ENCODE measurements around the gene ZNRF3.

The ZNRF3 gene

DNA sequence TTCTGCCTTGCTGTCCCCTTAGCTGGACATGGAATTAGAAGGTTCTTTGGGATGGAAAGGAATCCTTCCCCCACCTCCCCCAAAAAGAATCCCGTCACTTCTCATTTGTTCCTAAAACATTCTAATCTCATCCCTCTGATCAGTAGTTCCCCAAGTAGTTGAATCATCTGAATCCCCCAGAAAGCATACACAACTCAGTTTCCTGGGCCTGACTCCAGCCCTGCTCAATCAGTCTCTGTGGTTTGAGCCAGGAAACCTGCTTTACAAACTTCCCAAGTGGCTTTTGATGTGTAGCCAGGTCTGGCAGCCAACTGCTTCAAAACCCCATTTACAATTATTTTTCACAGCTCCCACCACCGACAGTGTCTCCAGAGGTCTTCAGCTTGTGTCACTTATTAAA is 158.0 kb downstream of the ZNRF3 start:
- no peaks in the 10 kb centered on the region for H3K4me1 ChIP-seq (ENCODE audit: insufficient read depth, insufficient read length)
- H3K36me3 ChIP-seq (ENCODE audit: insufficient read depth, insufficient read length, low read length), result peaks cover 26% of the 10 kb centered on the region
- TF ChIP-seq ZNF274 (IDR thresholded peaks at IDR 0.05; ENCODE audit: low read depth, low read length) (no peak), YY1 (IDR thresholded peaks at IDR 0.05; ENCODE audit: insufficient read depth, insufficient read length) (no peak), SUZ12 (IDR thresholded peaks at IDR 0.05; ENCODE audit: extremely low read depth, insufficient read depth, insufficient read length) (no peak)
- peak overlapping the region; percentile 28 for H3K9ac ChIP-seq (ENCODE audit: insufficient read length, low read depth)
- H3K9me3 ChIP-seq (ENCODE audit: insufficient read depth, low read length), result no peaks in the 10 kb centered on the region
- H3K4me3 ChIP-seq (ENCODE audit: insufficient read length, low read depth), result no peak overlapping the region
- H3K27me3 ChIP-seq (ENCODE audit: insufficient read depth, insufficient read length), result no peaks in the 10 kb centered on the region
- no peak for DNase-seq (ENCODE audit: low read depth, low spot score)

DNA sequence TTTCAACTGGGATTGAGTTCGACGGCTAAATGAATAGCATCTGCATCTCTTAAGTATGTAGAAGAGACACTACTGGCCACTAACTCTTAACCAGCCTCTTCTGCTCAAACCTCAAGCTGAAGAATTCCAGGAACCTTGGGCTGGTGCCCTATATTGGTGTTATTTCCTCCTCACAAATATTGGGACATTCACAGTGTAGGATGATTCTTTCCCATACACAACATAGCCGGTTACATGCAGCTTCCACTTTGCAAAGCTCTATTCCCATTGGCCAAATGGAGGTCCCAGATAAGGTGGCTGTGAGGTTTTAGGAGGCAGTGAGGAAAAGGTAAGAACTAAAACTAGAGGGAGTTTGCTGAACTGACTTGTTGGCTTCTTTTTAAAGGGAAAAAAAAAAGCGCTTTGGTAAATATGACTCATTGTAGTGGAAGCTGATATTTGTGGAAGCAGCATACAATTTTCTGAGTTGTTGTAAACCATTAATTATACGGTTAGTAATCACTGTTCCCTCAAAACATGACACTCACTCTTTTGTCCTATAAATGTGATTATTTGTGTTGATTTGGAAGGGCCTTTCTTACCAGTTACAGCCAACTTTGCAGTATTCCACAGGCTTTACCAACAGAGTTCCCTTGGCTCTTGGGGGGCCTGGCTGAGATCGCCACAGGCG is 160.7 kb downstream of the ZNRF3 start:
- H3K9ac ChIP-seq (ENCODE audit: insufficient read length, low read depth), result no peak overlapping the region
- no peak for DNase-seq (ENCODE audit: low read depth, low spot score)
- no peaks in the 10 kb centered on the region for H3K27me3 ChIP-seq (ENCODE audit: insufficient read depth, insufficient read length)
- H3K9me3 ChIP-seq (ENCODE audit: insufficient read depth, low read length), result no peaks in the 10 kb centered on the region
- no peaks in the 10 kb centered on the region for H3K4me1 ChIP-seq (ENCODE audit: insufficient read depth, insufficient read length)
- H3K4me3 ChIP-seq (ENCODE audit: insufficient read length, low read depth), result no peak overlapping the region
- no peak for TF ChIP-seq SUZ12 (IDR thresholded peaks at IDR 0.05; ENCODE audit: extremely low read depth, insufficient read depth, insufficient read length)
- no peak for TF ChIP-seq YY1 (IDR thresholded peaks at IDR 0.05; ENCODE audit: insufficient read depth, insufficient read length)
- no peak for TF ChIP-seq ZNF274 (IDR thresholded peaks at IDR 0.05; ENCODE audit: low read depth, low read length)
- peaks cover 52% of the 10 kb centered on the region for H3K36me3 ChIP-seq (ENCODE audit: insufficient read depth, insufficient read length, low read length)

DNA sequence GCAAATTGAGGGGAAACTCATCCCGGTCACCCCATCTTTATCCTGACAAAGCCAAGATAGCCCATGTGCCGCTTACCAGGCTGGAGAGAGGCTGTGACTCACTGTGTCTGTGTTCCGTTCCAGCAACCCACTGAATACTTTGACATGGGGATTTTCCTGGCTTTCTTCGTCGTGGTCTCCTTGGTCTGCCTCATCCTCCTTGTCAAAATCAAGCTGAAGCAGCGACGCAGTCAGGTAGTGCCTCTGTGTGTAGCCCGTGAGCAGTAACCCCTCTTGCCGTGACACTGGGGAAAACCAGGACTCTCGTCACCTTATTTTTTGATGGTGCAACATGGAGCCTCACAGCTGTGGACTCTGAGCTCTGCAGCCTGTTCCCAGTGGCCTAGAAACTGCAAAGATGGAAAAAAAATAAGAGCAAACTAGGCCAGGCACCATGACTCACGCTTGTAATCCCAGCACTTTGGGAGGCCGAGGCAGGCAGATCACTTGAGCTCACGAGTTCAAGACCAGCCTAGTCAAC is 161.3 kb downstream of the ZNRF3 start:
- Histone ChIP-seq H3K4me1 (ENCODE audit: insufficient read depth, insufficient read length) (no peaks in the 10 kb centered on the region), H3K27me3 (ENCODE audit: insufficient read depth, insufficient read length) (no peaks in the 10 kb centered on the region), H3K9ac (ENCODE audit: insufficient read length, low read depth) (no peak overlapping the region), H3K9me3 (ENCODE audit: insufficient read depth, low read length) (no peaks in the 10 kb centered on the region), H3K4me3 (ENCODE audit: insufficient read length, low read depth) (no peak overlapping the region), H3K36me3 (ENCODE audit: insufficient read depth, insufficient read length, low read length) (peaks cover 58% of the 10 kb centered on the region)
- TF ChIP-seq ZNF274 (IDR thresholded peaks at IDR 0.05; ENCODE audit: low read depth, low read length) (no peak), SUZ12 (IDR thresholded peaks at IDR 0.05; ENCODE audit: extremely low read depth, insufficient read depth, insufficient read length) (no peak), YY1 (IDR thresholded peaks at IDR 0.05; ENCODE audit: insufficient read depth, insufficient read length) (no peak)
- no peak for DNase-seq (ENCODE audit: low read depth, low spot score)

DNA sequence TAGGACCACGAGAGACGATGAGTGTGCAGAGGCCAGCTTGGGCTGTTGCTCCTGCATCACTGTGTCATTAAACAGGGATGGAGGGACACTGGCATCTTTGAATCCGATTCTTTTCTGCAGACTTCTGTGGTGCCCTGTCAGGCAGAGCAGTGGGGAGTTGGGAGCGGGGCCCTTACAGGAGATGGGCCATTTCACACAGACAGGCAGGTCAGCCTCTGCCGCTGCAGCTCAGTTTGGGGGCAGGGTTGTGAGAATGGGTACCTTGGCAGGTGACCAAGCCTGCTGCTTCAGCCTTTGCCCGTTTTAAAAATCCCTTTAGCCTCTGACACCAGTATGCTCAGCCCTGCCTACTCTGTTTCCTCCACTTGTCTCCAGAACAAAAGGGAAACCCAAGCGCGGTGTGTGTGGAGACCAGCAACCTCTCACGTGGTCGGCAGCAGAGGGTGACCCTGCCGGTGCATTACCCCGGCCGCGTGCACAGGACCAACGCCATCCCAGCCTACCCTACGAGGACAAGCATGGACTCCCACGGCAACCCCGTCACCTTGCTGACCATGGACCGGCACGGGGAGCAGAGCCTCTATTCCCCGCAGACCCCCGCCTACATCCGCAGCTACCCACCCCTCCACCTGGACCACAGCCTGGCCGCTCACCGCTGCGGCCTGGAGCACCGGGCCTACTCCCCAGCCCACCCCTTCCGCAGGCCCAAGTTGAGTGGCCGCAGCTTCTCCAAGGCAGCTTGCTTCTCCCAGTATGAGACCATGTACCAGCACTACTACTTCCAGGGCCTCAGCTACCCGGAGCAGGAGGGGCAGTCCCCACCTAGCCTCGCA is 165.7 kb downstream of the ZNRF3 start:
- Histone ChIP-seq H3K36me3 (ENCODE audit: insufficient read depth, insufficient read length, low read length) (peaks cover 64% of the 10 kb centered on the region), H3K9ac (ENCODE audit: insufficient read length, low read depth) (no peak overlapping the region), H3K4me1 (ENCODE audit: insufficient read depth, insufficient read length) (peaks cover 2% of the 10 kb centered on the region), H3K4me3 (ENCODE audit: insufficient read length, low read depth) (no peak overlapping the region), H3K9me3 (ENCODE audit: insufficient read depth, low read length) (no peaks in the 10 kb centered on the region), H3K27me3 (ENCODE audit: insufficient read depth, insufficient read length) (no peaks in the 10 kb centered on the region)
- no peak for DNase-seq (ENCODE audit: low read depth, low spot score)
- TF ChIP-seq ZNF274 (IDR thresholded peaks at IDR 0.05; ENCODE audit: low read depth, low read length) (no peak), YY1 (IDR thresholded peaks at IDR 0.05; ENCODE audit: insufficient read depth, insufficient read length) (no peak), SUZ12 (IDR thresholded peaks at IDR 0.05; ENCODE audit: extremely low read depth, insufficient read depth, insufficient read length) (no peak)

DNA sequence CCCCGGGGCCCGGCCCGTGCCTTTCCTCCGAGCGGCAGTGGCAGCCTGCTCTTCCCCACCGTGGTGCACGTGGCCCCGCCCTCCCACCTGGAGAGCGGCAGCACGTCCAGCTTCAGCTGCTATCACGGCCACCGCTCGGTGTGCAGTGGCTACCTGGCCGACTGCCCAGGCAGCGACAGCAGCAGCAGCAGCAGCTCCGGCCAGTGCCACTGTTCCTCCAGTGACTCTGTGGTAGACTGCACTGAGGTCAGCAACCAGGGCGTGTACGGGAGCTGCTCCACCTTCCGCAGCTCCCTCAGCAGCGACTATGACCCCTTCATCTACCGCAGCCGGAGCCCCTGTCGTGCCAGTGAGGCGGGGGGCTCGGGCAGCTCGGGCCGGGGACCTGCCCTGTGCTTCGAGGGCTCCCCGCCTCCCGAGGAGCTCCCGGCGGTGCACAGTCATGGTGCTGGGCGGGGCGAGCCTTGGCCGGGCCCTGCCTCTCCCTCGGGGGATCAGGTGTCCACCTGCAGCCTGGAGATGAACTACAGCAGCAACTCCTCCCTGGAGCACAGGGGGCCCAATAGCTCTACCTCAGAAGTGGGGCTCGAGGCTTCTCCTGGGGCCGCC is 166.4 kb downstream of the ZNRF3 start:
- no peak for DNase-seq (ENCODE audit: low read depth, low spot score)
- Histone ChIP-seq H3K4me1 (ENCODE audit: insufficient read depth, insufficient read length) (peaks cover 5% of the 10 kb centered on the region), H3K9me3 (ENCODE audit: insufficient read depth, low read length) (no peaks in the 10 kb centered on the region), H3K9ac (ENCODE audit: insufficient read length, low read depth) (no peak overlapping the region), H3K27me3 (ENCODE audit: insufficient read depth, insufficient read length) (no peaks in the 10 kb centered on the region), H3K4me3 (ENCODE audit: insufficient read length, low read depth) (no peak overlapping the region), H3K36me3 (ENCODE audit: insufficient read depth, insufficient read length, low read length) (peaks cover 56% of the 10 kb centered on the region)
- TF ChIP-seq YY1 (IDR thresholded peaks at IDR 0.05; ENCODE audit: insufficient read depth, insufficient read length) (no peak), SUZ12 (IDR thresholded peaks at IDR 0.05; ENCODE audit: extremely low read depth, insufficient read depth, insufficient read length) (no peak), ZNF274 (IDR thresholded peaks at IDR 0.05; ENCODE audit: low read depth, low read length) (no peak)

DNA sequence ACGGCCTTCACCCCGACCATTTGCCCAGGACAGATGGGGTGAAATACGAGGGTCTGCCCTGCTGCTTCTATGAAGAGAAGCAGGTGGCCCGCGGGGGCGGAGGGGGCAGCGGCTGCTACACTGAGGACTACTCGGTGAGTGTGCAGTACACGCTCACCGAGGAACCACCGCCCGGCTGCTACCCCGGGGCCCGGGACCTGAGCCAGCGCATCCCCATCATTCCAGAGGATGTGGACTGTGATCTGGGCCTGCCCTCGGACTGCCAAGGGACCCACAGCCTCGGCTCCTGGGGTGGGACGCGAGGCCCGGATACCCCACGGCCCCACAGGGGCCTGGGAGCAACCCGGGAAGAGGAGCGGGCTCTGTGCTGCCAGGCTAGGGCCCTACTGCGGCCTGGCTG is 167.1 kb downstream of the ZNRF3 start:
- H3K9me3 ChIP-seq (ENCODE audit: insufficient read depth, low read length), result no peaks in the 10 kb centered on the region
- TF ChIP-seq YY1 (IDR thresholded peaks at IDR 0.05; ENCODE audit: insufficient read depth, insufficient read length) (no peak), SUZ12 (IDR thresholded peaks at IDR 0.05; ENCODE audit: extremely low read depth, insufficient read depth, insufficient read length) (no peak)
- H3K36me3 ChIP-seq (ENCODE audit: insufficient read depth, insufficient read length, low read length), result peaks cover 56% of the 10 kb centered on the region
- DNase-seq (ENCODE audit: low read depth, low spot score), result no peak
- H3K4me3 ChIP-seq (ENCODE audit: insufficient read length, low read depth), result no peak overlapping the region
- H3K9ac ChIP-seq (ENCODE audit: insufficient read length, low read depth), result no peak overlapping the region
- no peaks in the 10 kb centered on the region for H3K27me3 ChIP-seq (ENCODE audit: insufficient read depth, insufficient read length)
- peaks cover 7% of the 10 kb centered on the region for H3K4me1 ChIP-seq (ENCODE audit: insufficient read depth, insufficient read length)

Measured in NT2/D1 (cell line).